PC-3 (cell line): ENCODE data around the gene CFAP221. TPM values are rescaled to one million over a fixed set of nuclear protein-coding genes. Genes with fewer than 3 reads are reported as not detected.

Source experiments
- ATAC-seq: fragments of 200-7000 bp; cut with Tn5 transposase; 2 replicates; pipeline ENCODE4 v1.9.1; 2020; ENCODE audit warnings: mild to moderate bottlenecking, moderate library complexity
- BruUV-seq: library from RNA; stranded (reverse); fragments of 400-500 nt; replicated peaks from 2 replicates; lab custom pipeline; 2021; lab: Mats Ljungman, UMichigan
- CTCF ChIA-PET: fragments of 300-600 bp; sonication (Branson Sonifier 250); formaldehyde crosslinking; loops from one replicate; lab custom pipeline; 2022; ENCODE audit warnings: antibody characterized with exemption; lab: Charles Lee
- POLR2A ChIA-PET: fragments of 300-600 bp; sonication (Branson Sonifier 250); formaldehyde crosslinking; loops from one replicate; lab custom pipeline; 2022; ENCODE audit warnings: antibody characterized with exemption; ENCODE audit not compliant: unreplicated experiment; lab: Charles Lee
- DNase-seq: peaks from one replicate; pipeline ENCODE4 v3.0.0-alpha.2; 2015
- H2AFZ ChIP-seq: fragments of 300-600 bp; sonication (generic); 2 replicates; pipeline ENCODE4 v1.6.0; 2016; ENCODE audit warnings: antibody characterized with exemption, low read length
- H3F3A ChIP-seq: fragments of 300-600 bp; sonication (generic); one replicate; pipeline ENCODE4 v1.6.0; 2017; ENCODE audit warnings: antibody characterized with exemption, low read length, control low read depth, mild to moderate bottlenecking; ENCODE audit not compliant: unreplicated experiment
- H3K27ac ChIP-seq: fragments of 300-600 bp; sonication (generic); 2 replicates; pipeline ENCODE4 v1.5.1; 2016; ENCODE audit warnings: mild to moderate bottlenecking, low read length
- H3K27me3 ChIP-seq: fragments of 300-600 bp; sonication (generic); 2 replicates; pipeline ENCODE4 v1.6.1; 2016; ENCODE audit warnings: low read length, mixed read lengths
- H3K36me3 ChIP-seq: fragments of 300-600 bp; sonication (generic); 2 replicates; pipeline ENCODE4 v1.6.1; 2016; ENCODE audit warnings: low read depth, mixed run types, low read length, mixed read lengths
- H3K4me1 ChIP-seq: fragments of 300-600 bp; sonication (generic); 2 replicates; pipeline ENCODE4 v1.5.1; 2016; ENCODE audit warnings: low read length; ENCODE audit not compliant: insufficient read depth
- H3K4me2 ChIP-seq: fragments of 300-600 bp; sonication (generic); 2 replicates; pipeline ENCODE4 v1.6.0; 2016; ENCODE audit warnings: low read length
- H3K4me3 ChIP-seq: fragments of 300-600 bp; sonication (generic); 2 replicates; pipeline ENCODE4 v1.5.1; 2016; ENCODE audit warnings: mild to moderate bottlenecking, low read length, mixed read lengths
- H3K79me2 ChIP-seq: fragments of 300-600 bp; sonication (generic); 2 replicates; pipeline ENCODE4 v1.6.1; 2017; ENCODE audit warnings: low read length, mixed read lengths
- H3K9ac ChIP-seq: fragments of 300-600 bp; sonication (generic); 2 replicates; pipeline ENCODE4 v1.6.0; 2016; ENCODE audit warnings: mild to moderate bottlenecking, low read length
- H3K9me2 ChIP-seq: fragments of 300-600 bp; sonication (generic); replicated peaks from 2 replicates; pipeline ENCODE4 v1.6.1; 2016; ENCODE audit warnings: mixed run types, low read length, mixed read lengths
- H3K9me3 ChIP-seq: fragments of 300-600 bp; sonication (generic); 2 replicates; pipeline ENCODE4 v1.6.1; 2016; ENCODE audit warnings: low read length, mixed read lengths
- H4K20me1 ChIP-seq: fragments of 300-600 bp; sonication (generic); 2 replicates; pipeline ENCODE4 v1.6.1; 2016; ENCODE audit warnings: low read length, mixed read lengths
- EZH2 ChIP-seq: fragments of 300-600 bp; sonication (generic); IDR thresholded peaks from one replicate; pipeline ENCODE4 v1.6.1; 2017; ENCODE audit warnings: antibody characterized with exemption, mild to moderate bottlenecking, low read length; ENCODE audit not compliant: unreplicated experiment
- EZH2phosphoT487 ChIP-seq: fragments of 300-600 bp; sonication (generic); IDR thresholded peaks from 2 replicates; pipeline ENCODE4 v1.6.1; 2018; ENCODE audit warnings: mild to moderate bottlenecking, antibody characterized with exemption, low read length, borderline replicate concordance
- intact Hi-C: fragments of 100-400 bp; cut with micrococcal nuclease; formaldehyde crosslinking; loops from 2 replicates; pipeline ENCODE4 v1.9.0; 2023
- total RNA-seq: library from RNA; depleted of rRNA; stranded (reverse); fragments of >200 nt; gene quantifications from 2 replicates; pipeline ENCODE4 v1.2.3, GENCODE V29; 2014
- TF ChIP-seq, protein P1 (sequence below): fragments of 300-600 bp; sonication (generic); conservative IDR thresholded peaks from 2 replicates; pipeline ENCODE4 v1.5.1; 2017; ENCODE audit warnings: antibody characterized with exemption, low read depth, mild to moderate bottlenecking, low read length

CFAP221 gene
- total RNA-seq, 1 experiment from 2014 or later: not detected

DNA sequence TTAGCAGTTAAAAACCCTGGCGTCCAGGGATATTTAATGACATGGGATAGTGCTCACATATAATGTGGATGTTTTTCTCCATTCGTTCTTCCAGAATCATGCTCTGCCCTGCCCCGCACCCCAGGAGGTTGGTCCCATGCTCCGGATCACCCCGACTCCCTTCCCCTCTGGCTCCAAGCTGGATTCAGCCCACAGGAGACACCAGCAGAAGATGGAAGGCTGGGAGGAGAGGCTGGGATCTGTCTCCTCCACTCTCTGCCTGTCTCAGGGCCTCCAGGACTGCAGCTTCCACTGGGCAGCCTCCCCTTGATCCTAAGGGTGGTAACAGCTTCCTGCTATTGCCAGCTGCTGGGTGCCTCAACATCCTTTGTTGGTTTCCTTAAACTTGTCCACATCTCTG, 159.3 kb downstream of the CFAP221 start:
- no peaks in the 10 kb centered on the region for H3K79me2 ChIP-seq
- H3K4me3 ChIP-seq: no peak overlapping the region
- no TSS peak for BruUV-seq
- no peak for DNase-seq
- no peaks in the 10 kb centered on the region for H4K20me1 ChIP-seq
- H3K27me3 ChIP-seq: no peaks in the 10 kb centered on the region
- TF ChIP-seq, protein P1, sequence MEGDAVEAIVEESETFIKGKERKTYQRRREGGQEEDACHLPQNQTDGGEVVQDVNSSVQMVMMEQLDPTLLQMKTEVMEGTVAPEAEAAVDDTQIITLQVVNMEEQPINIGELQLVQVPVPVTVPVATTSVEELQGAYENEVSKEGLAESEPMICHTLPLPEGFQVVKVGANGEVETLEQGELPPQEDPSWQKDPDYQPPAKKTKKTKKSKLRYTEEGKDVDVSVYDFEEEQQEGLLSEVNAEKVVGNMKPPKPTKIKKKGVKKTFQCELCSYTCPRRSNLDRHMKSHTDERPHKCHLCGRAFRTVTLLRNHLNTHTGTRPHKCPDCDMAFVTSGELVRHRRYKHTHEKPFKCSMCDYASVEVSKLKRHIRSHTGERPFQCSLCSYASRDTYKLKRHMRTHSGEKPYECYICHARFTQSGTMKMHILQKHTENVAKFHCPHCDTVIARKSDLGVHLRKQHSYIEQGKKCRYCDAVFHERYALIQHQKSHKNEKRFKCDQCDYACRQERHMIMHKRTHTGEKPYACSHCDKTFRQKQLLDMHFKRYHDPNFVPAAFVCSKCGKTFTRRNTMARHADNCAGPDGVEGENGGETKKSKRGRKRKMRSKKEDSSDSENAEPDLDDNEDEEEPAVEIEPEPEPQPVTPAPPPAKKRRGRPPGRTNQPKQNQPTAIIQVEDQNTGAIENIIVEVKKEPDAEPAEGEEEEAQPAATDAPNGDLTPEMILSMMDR: no peak
- TF ChIP-seq EZH2 (no peak), EZH2phosphoT487 (no peak)
- H3K36me3 ChIP-seq: no peaks in the 10 kb centered on the region
- H3K27ac ChIP-seq: no peak overlapping the region
- peaks cover 4% of the 10 kb centered on the region; the same call in 1 of the 2 replicates for H3K4me1 ChIP-seq
- no peaks in the 10 kb centered on the region for H3K9me2 ChIP-seq
- no peak overlapping the region for H2AFZ ChIP-seq
- H3K4me2 ChIP-seq: no peak overlapping the region; the same call in 1 of the 2 replicates
- no peaks in the 10 kb centered on the region for H3K9me3 ChIP-seq
- no peak for ATAC-seq
- H3K9ac ChIP-seq: no peak overlapping the region
- intact Hi-C loops: loop anchor here (1.0 to 10.0 kb wide), 6 partner anchors 41 to 472 kb away; partner anchors contain the start of gene EPB41L5
- POLR2A ChIA-PET: no interaction called here
- CTCF ChIA-PET: interaction anchor here (0.5 to 1.1 kb wide), 11 partner anchors 19 to 474 kb away, joined by 3 to 9 read pairs (median 4); partner anchors contain the start of genes EPB41L5, PTPN4 and TMEM177
- H3F3A ChIP-seq: no peaks in the 10 kb centered on the region

DNA sequence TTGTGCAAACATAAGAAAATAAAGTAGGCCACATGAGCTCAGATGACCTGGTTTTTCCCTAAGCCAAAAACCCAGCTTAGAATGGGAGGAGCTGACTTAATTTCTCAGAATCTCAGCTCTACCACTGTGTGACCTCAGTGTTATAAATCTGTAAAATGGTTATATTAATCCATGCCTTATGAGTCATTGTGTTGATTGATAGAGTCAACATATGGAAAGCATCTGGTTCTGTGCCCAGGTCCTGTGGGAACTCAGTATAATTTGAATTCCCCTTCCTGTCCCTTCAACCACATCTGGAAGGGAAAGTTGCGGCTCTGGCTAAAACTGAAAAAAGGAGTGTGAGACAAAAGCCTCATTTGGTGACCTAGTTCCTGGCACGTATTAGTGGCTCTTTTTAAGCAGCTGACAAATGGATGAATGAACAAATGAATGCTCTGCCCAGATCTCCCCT, 160.4 kb downstream of the CFAP221 start:
- DNase-seq (peak; percentile 56), ATAC-seq (no peak)
- H4K20me1 ChIP-seq: no peaks in the 10 kb centered on the region
- H2AFZ ChIP-seq: no peak overlapping the region
- no peak for TF ChIP-seq EZH2phosphoT487
- TF ChIP-seq, protein P1: no peak
- no peak for TF ChIP-seq EZH2
- H3K36me3 ChIP-seq: no peaks in the 10 kb centered on the region
- no peak overlapping the region for H3K9ac ChIP-seq
- H3K4me1 ChIP-seq: peaks cover 4% of the 10 kb centered on the region; the same call in 1 of the 2 replicates
- ChIA-PET CTCF (no interaction called here), POLR2A (no interaction called here)
- H3K4me3 ChIP-seq: no peak overlapping the region
- no peaks in the 10 kb centered on the region for H3K79me2 ChIP-seq
- H3K4me2 ChIP-seq: no peak overlapping the region
- no peaks in the 10 kb centered on the region for H3K9me3 ChIP-seq
- intact Hi-C loops: loop anchor here (5.0 to 10.0 kb wide), 2 partner anchors 310 to 403 kb away; partner anchors contain the start of gene EPB41L5
- no peaks in the 10 kb centered on the region for H3K27me3 ChIP-seq
- H3F3A ChIP-seq: no peaks in the 10 kb centered on the region
- no TSS peak for BruUV-seq
- H3K9me2 ChIP-seq: no peaks in the 10 kb centered on the region
- H3K27ac ChIP-seq: peak overlapping the region; percentile 46; the same call in 1 of the 2 replicates

DNA sequence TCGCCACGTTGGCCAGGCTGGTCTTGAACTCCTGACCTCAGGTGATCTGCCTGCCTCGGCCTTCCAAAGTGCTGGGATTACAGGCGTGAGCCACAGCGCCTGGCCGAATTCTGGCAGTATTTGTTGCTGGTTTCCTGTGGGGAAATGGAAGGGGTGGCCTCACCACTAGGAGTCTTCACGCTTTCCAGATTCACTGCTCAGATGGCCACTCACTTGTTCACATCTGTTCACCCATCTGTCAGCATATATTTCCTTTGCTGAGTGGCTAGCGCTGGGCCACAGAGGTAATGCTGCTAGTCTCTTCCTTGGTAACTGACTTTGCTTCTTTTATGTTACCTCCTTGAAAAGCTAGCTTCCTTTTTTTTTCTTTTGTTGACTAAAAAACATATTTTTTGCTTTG, 162.0 kb downstream of the CFAP221 start:
- intact Hi-C loops: loop anchor here (10.0 kb wide), 1 partner anchor 309 kb away; the partner anchor contains the start of gene EPB41L5
- H3K79me2 ChIP-seq: no peaks in the 10 kb centered on the region
- no peak overlapping the region for H3K9ac ChIP-seq
- H3K4me3 ChIP-seq: no peak overlapping the region
- no peaks in the 10 kb centered on the region for H3K9me3 ChIP-seq
- no peaks in the 10 kb centered on the region for H3K27me3 ChIP-seq
- no peaks in the 10 kb centered on the region for H3K9me2 ChIP-seq
- ChIA-PET CTCF (no interaction called here), POLR2A (no interaction called here)
- H2AFZ ChIP-seq: no peak overlapping the region
- H3K4me2 ChIP-seq: no peak overlapping the region
- BruUV-seq: no TSS peak
- H3F3A ChIP-seq: no peaks in the 10 kb centered on the region
- no peaks in the 10 kb centered on the region for H3K36me3 ChIP-seq
- H3K4me1 ChIP-seq: peaks cover 4% of the 10 kb centered on the region; the same call in 1 of the 2 replicates
- H4K20me1 ChIP-seq: no peaks in the 10 kb centered on the region
- TF ChIP-seq, protein P1: no peak
- TF ChIP-seq EZH2phosphoT487 (no peak), EZH2 (no peak)
- ATAC-seq: no peak
- DNase-seq: no peak
- no peak overlapping the region for H3K27ac ChIP-seq
